Astrocyte (in vitro differentiated cells and primary cell): ENCODE data around the gene WDR5B. TPM values are rescaled to one million over a fixed set of nuclear protein-coding genes. Genes with fewer than 3 reads are reported as not detected.

Source experiments
- DNase-seq: peaks from one replicate; pipeline ENCODE4 v3.0.0-alpha.2; 2010; ENCODE audit warnings: low read depth
- FAIRE-seq: peaks from 2 replicates; lab custom pipeline; 2011; peaks lifted over from hg19 to GRCh38; lab: Jason Lieb, UNC
- H2AFZ ChIP-seq: 2 replicates; pipeline ENCODE4 v1.6.0; 2012; ENCODE audit warnings: low read depth, low read length, inconsistent platforms
- H3K27ac ChIP-seq: 2 replicates; pipeline ENCODE4 v1.5.1; 2011; ENCODE audit warnings: low read depth, low read length, inconsistent platforms
- H3K27me3 ChIP-seq: 2 replicates; pipeline ENCODE4 v1.6.0; 2011; ENCODE audit warnings: low read length, inconsistent platforms; ENCODE audit not compliant: insufficient read depth
- H3K36me3 ChIP-seq: 2 replicates; pipeline ENCODE4 v1.5.1; 2011; ENCODE audit warnings: low read length, inconsistent platforms; ENCODE audit not compliant: insufficient read depth
- H3K4me1 ChIP-seq: 2 replicates; pipeline ENCODE4 v1.5.1; 2011; ENCODE audit warnings: low read length, inconsistent platforms; ENCODE audit not compliant: insufficient read depth
- H3K4me2 ChIP-seq: 2 replicates; pipeline ENCODE4 v1.6.0; 2012; ENCODE audit warnings: low read length, inconsistent platforms
- H3K4me3 ChIP-seq: 2 replicates; pipeline ENCODE4 v1.5.1; 2011; ENCODE audit warnings: low read depth, mild to moderate bottlenecking, low read length, inconsistent platforms; ENCODE audit not compliant: insufficient read depth
- H3K79me2 ChIP-seq: 2 replicates; pipeline ENCODE4 v1.6.0; 2012; ENCODE audit warnings: mild to moderate bottlenecking, low read length, inconsistent platforms; ENCODE audit not compliant: insufficient read depth
- H3K9ac ChIP-seq: 2 replicates; pipeline ENCODE4 v1.6.0; 2012; ENCODE audit warnings: mild to moderate bottlenecking, low read length, inconsistent platforms
- H3K9me3 ChIP-seq: 2 replicates; pipeline ENCODE4 v1.5.1; 2012; ENCODE audit warnings: low read depth, mild to moderate bottlenecking, low read length, inconsistent platforms; ENCODE audit not compliant: insufficient read depth
- H4K20me1 ChIP-seq: 2 replicates; pipeline ENCODE4 v1.6.0; 2012; ENCODE audit warnings: low read length, inconsistent platforms; ENCODE audit not compliant: insufficient read depth
- H3K27ac Mint-ChIP-seq: one replicate; pipeline ENCODE4 v1.8.0; 2021; ENCODE audit warnings: mild to moderate bottlenecking, mixed read lengths; ENCODE audit not compliant: unreplicated experiment
- H3K27me3 Mint-ChIP-seq: one replicate; pipeline ENCODE4 v1.8.0; 2021; ENCODE audit warnings: low read depth, mixed read lengths; ENCODE audit not compliant: unreplicated experiment
- H3K36me3 Mint-ChIP-seq: one replicate; pipeline ENCODE4 v1.8.0; 2021; ENCODE audit warnings: low read depth, mixed read lengths; ENCODE audit not compliant: unreplicated experiment
- H3K4me1 Mint-ChIP-seq: one replicate; pipeline ENCODE4 v1.8.0; 2021; ENCODE audit warnings: low read depth, mixed read lengths; ENCODE audit not compliant: unreplicated experiment
- H3K4me3 Mint-ChIP-seq: one replicate; pipeline ENCODE4 v1.8.0; 2021; ENCODE audit warnings: mild to moderate bottlenecking, moderate library complexity, mixed read lengths; ENCODE audit not compliant: unreplicated experiment
- H3K9me3 Mint-ChIP-seq: one replicate; pipeline ENCODE4 v1.8.0; 2021; ENCODE audit warnings: mild to moderate bottlenecking, mixed read lengths; ENCODE audit not compliant: unreplicated experiment
- EZH2 ChIP-seq: IDR thresholded peaks from 2 replicates; pipeline ENCODE4 v1.6.1; 2012; ENCODE audit warnings: mild to moderate bottlenecking, low read length, inconsistent platforms; ENCODE audit not compliant: insufficient read depth
- total RNA-seq: library from RNA; stranded (reverse); gene quantifications from 2 replicates; pipeline ENCODE4 v1.2.1, GENCODE V29; 2021
- TF ChIP-seq, protein P1 (sequence below): IDR thresholded peaks from 2 replicates; pipeline ENCODE4 v1.5.1; 2011; ENCODE audit warnings: low read depth, mild to moderate bottlenecking, inconsistent platforms, low read length, moderate library complexity; ENCODE audit not compliant: insufficient read depth

The WDR5B gene
- total RNA-seq, 1 donor from 2014 or later = 3.9 TPM

DNA sequence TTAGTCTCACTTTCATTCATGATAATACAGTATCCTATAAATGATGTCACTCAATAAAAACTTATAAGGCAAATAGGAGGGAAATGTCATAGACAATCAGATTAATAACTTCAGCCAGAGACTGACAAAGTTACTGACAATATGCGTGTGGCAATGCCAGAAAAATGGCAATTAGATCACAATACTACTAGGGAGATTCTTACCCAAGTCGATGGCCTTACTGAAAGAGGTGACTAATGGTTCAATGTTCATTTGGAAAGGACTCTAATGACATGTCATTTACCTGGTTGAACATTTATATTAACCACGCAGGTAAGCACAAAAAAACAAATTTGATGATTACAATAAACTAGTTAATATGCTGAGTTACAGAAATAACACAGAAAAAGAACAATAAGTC lies 45.9 kb upstream of the WDR5B start:
- no peak for TF ChIP-seq EZH2
- TF ChIP-seq, protein P1, sequence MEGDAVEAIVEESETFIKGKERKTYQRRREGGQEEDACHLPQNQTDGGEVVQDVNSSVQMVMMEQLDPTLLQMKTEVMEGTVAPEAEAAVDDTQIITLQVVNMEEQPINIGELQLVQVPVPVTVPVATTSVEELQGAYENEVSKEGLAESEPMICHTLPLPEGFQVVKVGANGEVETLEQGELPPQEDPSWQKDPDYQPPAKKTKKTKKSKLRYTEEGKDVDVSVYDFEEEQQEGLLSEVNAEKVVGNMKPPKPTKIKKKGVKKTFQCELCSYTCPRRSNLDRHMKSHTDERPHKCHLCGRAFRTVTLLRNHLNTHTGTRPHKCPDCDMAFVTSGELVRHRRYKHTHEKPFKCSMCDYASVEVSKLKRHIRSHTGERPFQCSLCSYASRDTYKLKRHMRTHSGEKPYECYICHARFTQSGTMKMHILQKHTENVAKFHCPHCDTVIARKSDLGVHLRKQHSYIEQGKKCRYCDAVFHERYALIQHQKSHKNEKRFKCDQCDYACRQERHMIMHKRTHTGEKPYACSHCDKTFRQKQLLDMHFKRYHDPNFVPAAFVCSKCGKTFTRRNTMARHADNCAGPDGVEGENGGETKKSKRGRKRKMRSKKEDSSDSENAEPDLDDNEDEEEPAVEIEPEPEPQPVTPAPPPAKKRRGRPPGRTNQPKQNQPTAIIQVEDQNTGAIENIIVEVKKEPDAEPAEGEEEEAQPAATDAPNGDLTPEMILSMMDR = no peak
- Histone ChIP-seq H3K4me1 (no peaks in the 10 kb centered on the region), H4K20me1 (peaks cover 30% of the 10 kb centered on the region), H3K36me3 (peaks cover 32% of the 10 kb centered on the region), H3K27ac (no peak overlapping the region), H3K79me2 (peaks cover 19% of the 10 kb centered on the region), H3K4me2 (no peak overlapping the region), H3K4me3 (no peak overlapping the region), H2AFZ (no peak overlapping the region), H3K9me3 (no peaks in the 10 kb centered on the region), H3K27me3 (no peaks in the 10 kb centered on the region), H3K9ac (no peak overlapping the region)
- Mint-ChIP-seq H3K9me3 (no peaks in the 10 kb centered on the region), H3K4me1 (peaks cover 3% of the 10 kb centered on the region), H3K27me3 (no peaks in the 10 kb centered on the region), H3K27ac (no peak overlapping the region), H3K4me3 (no peak overlapping the region), H3K36me3 (peaks cover 13% of the 10 kb centered on the region)
- DNase-seq (no peak), FAIRE-seq (no peak)

DNA sequence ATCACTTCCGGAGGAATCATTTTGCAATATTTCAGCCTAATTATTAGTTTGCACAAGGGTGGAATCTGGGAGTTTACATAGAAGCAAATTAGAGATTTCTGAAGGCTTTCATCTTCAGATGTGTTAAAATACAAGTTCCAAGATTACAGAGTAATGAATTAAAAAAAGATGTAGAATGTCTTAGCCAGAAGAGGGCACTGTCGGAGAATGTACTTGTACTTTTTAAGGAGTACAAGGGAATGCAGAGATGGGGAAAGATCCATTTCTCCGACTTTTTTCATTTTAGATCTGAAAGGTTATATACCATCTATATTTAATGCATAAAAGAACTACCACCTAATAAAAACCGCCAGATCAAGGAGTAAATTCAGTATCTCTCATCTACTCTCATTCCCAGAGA lies 43.1 kb upstream of the WDR5B start:
- Mint-ChIP-seq H3K27ac (no peak overlapping the region), H3K36me3 (peaks cover 3% of the 10 kb centered on the region), H3K9me3 (no peaks in the 10 kb centered on the region), H3K4me1 (peaks cover 3% of the 10 kb centered on the region), H3K27me3 (no peaks in the 10 kb centered on the region), H3K4me3 (no peak overlapping the region)
- Histone ChIP-seq H3K27me3 (no peaks in the 10 kb centered on the region), H3K4me1 (no peaks in the 10 kb centered on the region), H3K27ac (no peak overlapping the region), H3K79me2 (peaks cover 3% of the 10 kb centered on the region), H3K4me3 (no peak overlapping the region), H3K9me3 (no peaks in the 10 kb centered on the region), H4K20me1 (peaks cover 24% of the 10 kb centered on the region), H3K4me2 (no peak overlapping the region), H3K9ac (no peak overlapping the region), H2AFZ (no peak overlapping the region), H3K36me3 (peaks cover 29% of the 10 kb centered on the region)
- TF ChIP-seq, protein P1 = peak; percentile 36
- TF ChIP-seq EZH2 = no peak
- DNase-seq = peak; percentile 26
- peak; percentile 58 for FAIRE-seq

DNA sequence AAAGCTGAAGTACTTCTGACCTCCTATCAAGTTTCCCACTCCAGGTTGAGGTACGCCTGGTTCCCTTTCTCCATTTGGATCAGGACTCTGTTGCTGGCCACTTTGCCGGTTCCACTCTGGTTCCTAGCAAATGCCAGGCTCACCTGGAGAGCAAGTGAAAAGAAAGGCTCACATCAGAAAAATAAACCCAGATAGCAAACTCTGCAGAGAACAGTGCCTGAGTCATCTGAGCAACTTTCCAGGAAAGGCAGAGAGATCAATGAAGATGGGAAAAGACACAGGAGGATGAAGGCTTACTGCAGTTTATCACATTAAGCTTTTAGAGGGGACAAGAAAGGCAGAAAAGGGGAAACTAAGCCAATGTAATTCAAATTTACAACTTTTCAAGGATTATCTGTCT lies 41.8 kb upstream of the WDR5B start:
- no peaks in the 10 kb centered on the region for H3K4me1 ChIP-seq
- TF ChIP-seq, protein P1 = no peak
- TF ChIP-seq EZH2 = no peak
- H3K27me3 ChIP-seq = no peaks in the 10 kb centered on the region
- Mint-ChIP-seq H3K9me3 (no peaks in the 10 kb centered on the region), H3K27me3 (no peaks in the 10 kb centered on the region), H3K4me3 (no peak overlapping the region), H3K27ac (no peak overlapping the region), H3K4me1 (peaks cover 3% of the 10 kb centered on the region), H3K36me3 (peaks cover 3% of the 10 kb centered on the region)
- peaks cover 3% of the 10 kb centered on the region for H3K79me2 ChIP-seq
- FAIRE-seq (no peak), DNase-seq (no peak)
- H3K36me3 ChIP-seq = peaks cover 34% of the 10 kb centered on the region
- no peak overlapping the region for H3K9ac ChIP-seq
- no peak overlapping the region for H3K27ac ChIP-seq
- no peak overlapping the region for H2AFZ ChIP-seq
- no peaks in the 10 kb centered on the region for H3K9me3 ChIP-seq
- H3K4me2 ChIP-seq = no peak overlapping the region
- H3K4me3 ChIP-seq = no peak overlapping the region
- H4K20me1 ChIP-seq = peaks cover 24% of the 10 kb centered on the region
